GM13976 (cell line): ENCODE measurements around the gene P4HA1.

Experiments
- DNase-seq: peaks from one replicate; pipeline ENCODE4 v3.0.0; 2012; ENCODE audit warnings: low spot score
- in situ Hi-C: fragments of 300-500 bp; cut with MboI; formaldehyde crosslinking; loops from one replicate; pipeline ENCODE4 v1.12.0; 2022; ENCODE audit warnings: low sequenced_read_pairs, mixed read lengths, inconsistent platforms; ENCODE audit not compliant: unreplicated experiment
- TF ChIP-seq, protein P1 (sequence below): IDR thresholded peaks from 2 replicates; pipeline ENCODE4 v1.5.1; 2012; ENCODE audit warnings: borderline replicate concordance, mild to moderate bottlenecking; ENCODE audit not compliant: insufficient read depth; ENCODE audit errors: extremely low read depth, missing control alignments, control extremely low read depth

The P4HA1 gene

DNA sequence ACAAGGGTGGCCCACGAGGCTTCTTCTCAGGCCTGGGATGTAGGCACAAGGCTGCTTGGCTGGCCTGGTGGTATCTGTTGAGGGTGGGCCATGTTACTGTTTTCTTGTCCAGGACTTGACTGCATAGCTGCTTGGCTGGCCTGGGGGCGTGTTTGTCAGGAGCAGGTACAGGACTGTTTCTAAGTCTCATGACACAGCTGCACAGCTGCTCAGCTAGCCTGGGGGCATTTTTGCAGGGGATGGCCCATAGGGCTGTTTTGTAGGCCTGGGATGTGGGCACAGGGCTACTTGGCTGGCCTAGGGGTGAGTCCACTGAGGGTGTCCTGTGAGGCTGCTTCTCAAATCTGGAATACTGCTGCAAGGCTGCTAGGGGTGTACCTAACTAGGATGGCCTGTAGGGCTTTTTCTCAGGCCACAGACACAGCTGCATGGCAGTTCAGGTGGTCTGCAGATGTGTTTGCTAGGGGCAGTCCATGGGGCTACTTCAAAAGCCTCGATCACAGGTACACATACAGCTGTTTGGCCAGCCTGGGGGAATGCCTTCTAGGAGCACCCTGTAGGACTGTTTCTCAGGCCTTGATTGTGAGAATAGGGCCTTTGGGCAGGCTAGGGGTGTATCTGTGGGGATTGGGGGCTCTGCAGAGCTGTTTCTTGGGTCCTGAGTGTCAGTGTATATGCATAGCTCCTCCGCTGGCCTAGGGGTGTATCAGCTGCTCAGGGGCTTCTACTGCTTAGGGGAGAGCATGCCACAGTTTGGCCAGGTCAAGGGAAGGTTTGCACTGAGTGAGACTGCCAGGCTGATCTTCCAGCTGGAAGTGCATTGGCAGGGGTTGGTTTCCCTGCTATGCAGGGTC, 115.4 kb downstream of the P4HA1 start:
- TF ChIP-seq, protein P1, sequence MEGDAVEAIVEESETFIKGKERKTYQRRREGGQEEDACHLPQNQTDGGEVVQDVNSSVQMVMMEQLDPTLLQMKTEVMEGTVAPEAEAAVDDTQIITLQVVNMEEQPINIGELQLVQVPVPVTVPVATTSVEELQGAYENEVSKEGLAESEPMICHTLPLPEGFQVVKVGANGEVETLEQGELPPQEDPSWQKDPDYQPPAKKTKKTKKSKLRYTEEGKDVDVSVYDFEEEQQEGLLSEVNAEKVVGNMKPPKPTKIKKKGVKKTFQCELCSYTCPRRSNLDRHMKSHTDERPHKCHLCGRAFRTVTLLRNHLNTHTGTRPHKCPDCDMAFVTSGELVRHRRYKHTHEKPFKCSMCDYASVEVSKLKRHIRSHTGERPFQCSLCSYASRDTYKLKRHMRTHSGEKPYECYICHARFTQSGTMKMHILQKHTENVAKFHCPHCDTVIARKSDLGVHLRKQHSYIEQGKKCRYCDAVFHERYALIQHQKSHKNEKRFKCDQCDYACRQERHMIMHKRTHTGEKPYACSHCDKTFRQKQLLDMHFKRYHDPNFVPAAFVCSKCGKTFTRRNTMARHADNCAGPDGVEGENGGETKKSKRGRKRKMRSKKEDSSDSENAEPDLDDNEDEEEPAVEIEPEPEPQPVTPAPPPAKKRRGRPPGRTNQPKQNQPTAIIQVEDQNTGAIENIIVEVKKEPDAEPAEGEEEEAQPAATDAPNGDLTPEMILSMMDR = no peak
- in situ Hi-C loops = no loop called here
- DNase-seq = no peak

DNA sequence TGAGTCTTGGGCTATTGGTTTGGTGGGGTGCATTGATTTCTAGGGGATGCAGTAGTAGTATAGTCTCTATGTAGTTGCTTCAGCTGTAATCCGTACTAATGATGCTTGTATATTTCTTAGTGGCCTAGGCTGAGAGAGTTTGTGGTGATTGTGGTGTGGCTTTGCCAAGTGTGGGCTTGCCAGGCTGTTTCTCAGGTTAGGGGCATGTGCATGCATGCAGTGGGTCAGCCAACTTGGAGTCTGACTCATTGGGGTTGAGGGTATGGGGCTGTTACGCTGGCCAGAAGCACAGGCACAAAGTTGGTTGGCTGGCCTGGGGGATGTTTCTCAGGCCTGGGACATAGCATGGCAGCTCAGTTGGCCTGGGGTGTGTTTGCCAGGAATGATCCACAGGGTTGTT, 116.3 kb downstream of the P4HA1 start:
- TF ChIP-seq, protein P1 = no peak
- DNase-seq = no peak
- in situ Hi-C loops = no loop called here

DNA sequence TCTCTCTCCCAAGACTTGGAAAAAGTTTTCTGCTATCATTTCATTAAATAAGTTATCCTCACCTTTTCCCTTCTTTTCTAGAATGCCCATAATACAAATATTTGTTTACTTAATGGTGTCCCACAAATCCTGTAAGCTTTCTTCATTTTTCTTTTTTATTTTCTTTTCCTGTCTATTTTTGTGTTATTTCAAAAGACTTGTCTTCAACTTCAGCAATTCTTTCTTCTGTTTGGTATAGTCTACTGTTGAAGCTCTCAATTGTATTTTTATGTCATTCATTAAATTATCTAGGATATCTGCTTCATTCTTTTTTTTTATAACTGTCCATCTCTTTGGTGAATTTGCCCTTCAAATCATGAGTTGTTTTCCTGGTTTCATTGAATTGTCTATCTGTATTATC, 117.0 kb downstream of the P4HA1 start:
- in situ Hi-C loops = no loop called here
- TF ChIP-seq, protein P1 = no peak
- DNase-seq = no peak

DNA sequence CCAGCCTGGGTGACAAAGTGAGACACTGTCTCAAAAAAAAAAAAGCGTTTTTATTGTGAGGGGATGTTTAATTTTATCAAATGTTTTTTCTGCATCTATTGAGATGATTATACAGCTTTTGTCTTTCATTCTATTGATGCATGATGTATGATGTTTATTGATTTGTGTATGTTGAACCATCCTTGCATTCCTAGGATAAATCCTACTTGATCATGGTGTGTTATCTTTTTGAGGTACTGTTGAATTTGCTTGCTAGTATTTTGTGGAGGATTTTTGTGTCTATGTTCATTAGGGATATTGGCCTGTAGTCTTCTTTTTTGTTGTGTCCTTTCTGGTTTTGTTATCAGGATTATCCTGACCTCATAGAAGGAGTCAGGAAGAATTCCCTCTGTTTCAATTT, 119.8 kb downstream of the P4HA1 start:
- no peak for DNase-seq
- in situ Hi-C loops = no loop called here
- TF ChIP-seq, protein P1 = no peak
